Measurements from ENCODE around the gene PRRG2. TPM values are rescaled to one million over a fixed set of nuclear protein-coding genes. Genes with fewer than 3 reads are reported as not detected.

The PRRG2 gene
- total RNA-seq, 1 experiment from 2014 or later: 4.7 TPM

- BruUV-seq (replicated peaks): no TSS peak
- no peak for TF ChIP-seq CTCF (IDR thresholded peaks at IDR 0.05; ENCODE audit: unreplicated experiment)
- no peak overlapping the region for H3K27ac Mint-ChIP-seq (ENCODE audit: low read depth, unreplicated experiment)
- peaks cover 11% of the 10 kb centered on the region for H3K27me3 Mint-ChIP-seq (ENCODE audit: insufficient read depth, unreplicated experiment)
- H3K4me1 Mint-ChIP-seq (ENCODE audit: insufficient read depth, unreplicated experiment): peaks cover 6% of the 10 kb centered on the region
- no peak for DNase-seq (ENCODE audit: unreplicated experiment)
- H3K36me3 Mint-ChIP-seq (ENCODE audit: insufficient read depth, unreplicated experiment): no peaks in the 10 kb centered on the region
- CTCF ChIA-PET: interaction anchor here (1.5 to 4.3 kb wide), 2 partner anchors 10 to 33 kb away, joined by 9 to 26 read pairs; no protein-coding TSS in a partner anchor
- intact Hi-C loops (cut with micrococcal nuclease): no loop called here
- no peak overlapping the region for H3K4me3 Mint-ChIP-seq (ENCODE audit: unreplicated experiment)
- H3K9me3 Mint-ChIP-seq (ENCODE audit: unreplicated experiment): no peaks in the 10 kb centered on the region
- POLR2A ChIA-PET: no interaction called here
Observed at GRCh38 chr19:49536921-49537462, 44.1 kb upstream of the PRRG2 start.

GRCh38 chr19:49538643-49539042, 42.5 kb upstream of the PRRG2 start:
- ChIA-PET POLR2A (interaction anchor here (1.1 kb wide), 1 partner anchor 43 kb away, joined by 4 read pairs; the partner anchor contains the start of gene RPS11), CTCF (interaction anchor here (0.5 to 0.6 kb wide), 2 partner anchors 61 to 91 kb away, joined by 3 to 5 read pairs; no protein-coding TSS in a partner anchor)
- BruUV-seq (replicated peaks): no TSS peak
- Mint-ChIP-seq H3K36me3 (ENCODE audit: insufficient read depth, unreplicated experiment) (no peaks in the 10 kb centered on the region), H3K27me3 (ENCODE audit: insufficient read depth, unreplicated experiment) (peaks cover 12% of the 10 kb centered on the region), H3K4me1 (ENCODE audit: insufficient read depth, unreplicated experiment) (no peaks in the 10 kb centered on the region), H3K9me3 (ENCODE audit: unreplicated experiment) (no peaks in the 10 kb centered on the region), H3K4me3 (ENCODE audit: unreplicated experiment) (no peak overlapping the region), H3K27ac (ENCODE audit: low read depth, unreplicated experiment) (no peak overlapping the region)
- TF ChIP-seq CTCF (IDR thresholded peaks at IDR 0.05; ENCODE audit: unreplicated experiment): no peak
- intact Hi-C loops (cut with micrococcal nuclease): no loop called here
- no peak for DNase-seq (ENCODE audit: unreplicated experiment)

GRCh38 chr19:49539192-49539952, 41.7 kb upstream of the PRRG2 start:
- no peaks in the 10 kb centered on the region for H3K4me1 Mint-ChIP-seq (ENCODE audit: insufficient read depth, unreplicated experiment)
- no peaks in the 10 kb centered on the region for H3K9me3 Mint-ChIP-seq (ENCODE audit: unreplicated experiment)
- H3K4me3 Mint-ChIP-seq (ENCODE audit: unreplicated experiment): no peak overlapping the region
- intact Hi-C loops (cut with micrococcal nuclease): no loop called here
- peaks cover 19% of the 10 kb centered on the region for H3K27me3 Mint-ChIP-seq (ENCODE audit: insufficient read depth, unreplicated experiment)
- H3K36me3 Mint-ChIP-seq (ENCODE audit: insufficient read depth, unreplicated experiment): no peaks in the 10 kb centered on the region
- no TSS peak for BruUV-seq (replicated peaks)
- no peak for DNase-seq (ENCODE audit: unreplicated experiment)
- TF ChIP-seq CTCF (IDR thresholded peaks at IDR 0.05; ENCODE audit: unreplicated experiment): no peak
- H3K27ac Mint-ChIP-seq (ENCODE audit: low read depth, unreplicated experiment): no peak overlapping the region
- ChIA-PET POLR2A (interaction anchor here (1.1 kb wide), 1 partner anchor 44 kb away, joined by 4 read pairs; the partner anchor contains the start of gene RPS11), CTCF (interaction anchor here (0.6 kb wide), 1 partner anchor 90 kb away, joined by 5 read pairs; no protein-coding TSS in a partner anchor)

- POLR2A ChIA-PET: interaction anchor here (1.0 kb wide), 1 partner anchor 39 kb away, joined by 3 read pairs; no protein-coding TSS in a partner anchor
- BruUV-seq (replicated peaks): no TSS peak
- CTCF ChIA-PET: interaction anchor here (0.5 kb wide), 1 partner anchor 255 kb away, joined by 3 read pairs; no protein-coding TSS in a partner anchor
- DNase-seq (ENCODE audit: unreplicated experiment): no peak
- H3K36me3 Mint-ChIP-seq (ENCODE audit: insufficient read depth, unreplicated experiment): no peaks in the 10 kb centered on the region
- no peaks in the 10 kb centered on the region for H3K9me3 Mint-ChIP-seq (ENCODE audit: unreplicated experiment)
- intact Hi-C loops (cut with micrococcal nuclease): loop anchor here (10.0 kb wide), 1 partner anchor 317 kb away; no protein-coding TSS in a partner anchor
- no peak overlapping the region for H3K27ac Mint-ChIP-seq (ENCODE audit: low read depth, unreplicated experiment)
- peaks cover 13% of the 10 kb centered on the region for H3K27me3 Mint-ChIP-seq (ENCODE audit: insufficient read depth, unreplicated experiment)
- no peaks in the 10 kb centered on the region for H3K4me1 Mint-ChIP-seq (ENCODE audit: insufficient read depth, unreplicated experiment)
- TF ChIP-seq CTCF (IDR thresholded peaks at IDR 0.05; ENCODE audit: unreplicated experiment): no peak
- no peak overlapping the region for H3K4me3 Mint-ChIP-seq (ENCODE audit: unreplicated experiment)
Observed at GRCh38 chr19:49541914-49542313, 39.2 kb upstream of the PRRG2 start.
